ENCODE measurements around the gene ANXA8. TPM values are rescaled to one million over a fixed set of nuclear protein-coding genes. Genes with fewer than 3 reads are reported as not detected.

ANXA8 gene
- total RNA-seq, 4 donors from 2014 or later = 0.47 to 7.3 TPM; not detected in 2

GRCh38 chr10:47452495-47453140 lies 31.3 kb downstream of the ANXA8 start:
- Histone ChIP-seq H3K27me3 (no peaks in the 10 kb centered on the region), H3K4me1 (no peaks in the 10 kb centered on the region), H3K27ac (no peak overlapping the region), H3K9me3 (no peaks in the 10 kb centered on the region), H3K36me3 (no peaks in the 10 kb centered on the region), H3K4me3 (no peak overlapping the region)
- 58 to 84% methylated on average over 2 to 4 of the region's 11 CpGs for WGBS, 2 donors (ENCODE audit: low coverage in 1 of 2)
- TF ChIP-seq POLR2A (IDR thresholded peaks at IDR 0.05) (no peak), EP300 (IDR thresholded peaks at IDR 0.05) (no peak), POLR2AphosphoS5 (IDR thresholded peaks at IDR 0.05) (no peak), CTCF (IDR thresholded peaks at IDR 0.05) (no peak)
- no peak for ATAC-seq

- no peak overlapping the region for H3K27ac ChIP-seq
- WGBS, 2 donors (ENCODE audit: low coverage in 1 of 2) = 55 to 80% methylated on average over 1 to 2 of the region's 7 CpGs
- no peaks in the 10 kb centered on the region for H3K4me1 ChIP-seq
- no peak for TF ChIP-seq POLR2AphosphoS5 (IDR thresholded peaks at IDR 0.05)
- no peak for TF ChIP-seq CTCF (IDR thresholded peaks at IDR 0.05)
- TF ChIP-seq POLR2A (IDR thresholded peaks at IDR 0.05) = no peak
- TF ChIP-seq EP300 (IDR thresholded peaks at IDR 0.05) = no peak
- H3K9me3 ChIP-seq = peaks cover 0 to 2% (median 0%) of the 10 kb centered on the region in 3 donors
- no peak overlapping the region for H3K4me3 ChIP-seq
- H3K27me3 ChIP-seq = no peaks in the 10 kb centered on the region
- H3K36me3 ChIP-seq = no peaks in the 10 kb centered on the region
- no peak for ATAC-seq
Observed at GRCh38 chr10:47451998-47452494, 31.9 kb downstream of the ANXA8 start.

GRCh38 chr10:47451273-47451997 lies 32.5 kb downstream of the ANXA8 start:
- ATAC-seq = no peak
- Histone ChIP-seq H3K4me1 (no peaks in the 10 kb centered on the region), H3K36me3 (no peaks in the 10 kb centered on the region), H3K4me3 (no peak overlapping the region), H3K9me3 (peaks cover 0 to 8% (median 0%) of the 10 kb centered on the region in 3 donors), H3K27me3 (no peaks in the 10 kb centered on the region), H3K27ac (no peak overlapping the region)
- WGBS, 2 donors (ENCODE audit: low coverage in 1 of 2) = 50 to 100% methylated on average over 1 of the region's 13 CpGs
- TF ChIP-seq POLR2A (IDR thresholded peaks at IDR 0.05) (no peak), POLR2AphosphoS5 (IDR thresholded peaks at IDR 0.05) (no peak), EP300 (IDR thresholded peaks at IDR 0.05) (no peak), CTCF (IDR thresholded peaks at IDR 0.05) (no peak)

GRCh38 chr10:47450442-47450841 lies 33.5 kb downstream of the ANXA8 start:
- no peaks in the 10 kb centered on the region for H3K4me1 ChIP-seq
- TF ChIP-seq EP300 (IDR thresholded peaks at IDR 0.05) (no peak), CTCF (IDR thresholded peaks at IDR 0.05) (no peak), POLR2AphosphoS5 (IDR thresholded peaks at IDR 0.05) (no peak), POLR2A (IDR thresholded peaks at IDR 0.05) (no peak)
- no peaks in the 10 kb centered on the region for H3K36me3 ChIP-seq
- H3K27ac ChIP-seq = no peak overlapping the region
- H3K4me3 ChIP-seq = no peak overlapping the region
- 100% methylated on average over 2 of the region's 2 CpGs; no CpG with 5 or more reads in 1 of the 2 donors for whole genome bisulfite sequencing, 2 donors (ENCODE audit: low coverage in 1 of 2)
- H3K27me3 ChIP-seq = no peaks in the 10 kb centered on the region
- H3K9me3 ChIP-seq = peaks cover 0 to 18% (median 0%) of the 10 kb centered on the region in 3 donors
- ATAC-seq = no peak
